Left ventricle myocardium superior (tissue), 1 donor: ENCODE measurements around the gene FOXP4. TPM values are rescaled to one million over a fixed set of nuclear protein-coding genes. Genes with fewer than 3 reads are reported as not detected.
"Not testable (repeated sequence)": the region's sequence is repeated elsewhere in the genome, so short reads cannot be mapped to it uniquely, and the experiment has no call there.

ENCODE experiments used
- ATAC-seq: fragments of 200-7000 bp; cut with Tn5 transposase; one replicate; pipeline ENCODE4 v1.9.1; 2020; ENCODE audit warnings: mild to moderate bottlenecking, moderate library complexity
- DNase-seq: peaks from one replicate; pipeline ENCODE4 v3.0.0-alpha.2; 2020
- intact Hi-C: fragments of 100-400 bp; cut with micrococcal nuclease; formaldehyde crosslinking; loops from one replicate; pipeline ENCODE4 v1.11.0; 2022
- total RNA-seq: library from RNA; stranded (reverse); fragmentation: NEBNext Ultra II Directional; extraction: Animal tissue kit (Norgen Biotek cat#: 25700); gene quantifications from one replicate; pipeline ENCODE4 v1.2.1, GENCODE V29; 2021
- donor health status: DM: no; HTN: yes; CAD: no; lungs with severe emphysema.

Gene FOXP4
- total RNA-seq, 1 donor from 2014 or later: 16.8 TPM

- intact Hi-C loops: no loop called here
- DNase-seq (no peak), ATAC-seq (no peak)
These were observed 60.9 kb downstream of the FOXP4 start for GRCh38 chr6:41607036-41607435.

- DNase-seq (no peak), ATAC-seq (no peak)
- intact Hi-C loops: no loop called here
These were observed 61.6 kb downstream of the FOXP4 start for GRCh38 chr6:41607736-41608135.

GRCh38 chr6:41608443-41609151 lies 62.4 kb downstream of the FOXP4 start:
- no peak for DNase-seq
- intact Hi-C loops: no loop called here
- no peak for ATAC-seq

- intact Hi-C loops: no loop called here
- no peak for DNase-seq
- ATAC-seq: no peak
These were observed 68.5 kb downstream of the FOXP4 start for GRCh38 chr6:41614715-41615114.

- intact Hi-C loops: no loop called here
- no peak for ATAC-seq
- no peak for DNase-seq
These were observed 69.1 kb downstream of the FOXP4 start for GRCh38 chr6:41615311-41615710.

- ATAC-seq (peak; percentile 79), DNase-seq (no peak)
- intact Hi-C loops: no loop called here
These were observed 72.4 kb downstream of the FOXP4 start for GRCh38 chr6:41618598-41618997.

GRCh38 chr6:41619193-41619592 lies 73.0 kb downstream of the FOXP4 start:
- not testable (repeated sequence) for ATAC-seq

GRCh38 chr6:41621367-41621766 lies 75.2 kb downstream of the FOXP4 start:
- ATAC-seq: no peak
- intact Hi-C loops: no loop called here
- no peak for DNase-seq

More at GRCh38 chr6:41619193-41619592, 73.0 kb downstream of the FOXP4 start:
- intact Hi-C loops, DNase-seq: not testable (repeated sequence)

GRCh38 chr6:41621802-41622201 lies 75.6 kb downstream of the FOXP4 start:
- DNase-seq (no peak), ATAC-seq (no peak)
- intact Hi-C loops: no loop called here

GRCh38 chr6:41622206-41622988 lies 76.2 kb downstream of the FOXP4 start:
- ATAC-seq (no peak), DNase-seq (no peak)
- intact Hi-C loops: no loop called here

- DNase-seq (no peak), ATAC-seq (no peak)
- intact Hi-C loops: no loop called here
These were observed 77.1 kb downstream of the FOXP4 start for GRCh38 chr6:41623330-41623729.

- DNase-seq (no peak), ATAC-seq (no peak)
- intact Hi-C loops: no loop called here
These were observed 78.6 kb downstream of the FOXP4 start for GRCh38 chr6:41624621-41625380.

- intact Hi-C loops: no loop called here
- DNase-seq: peak; percentile 73
- ATAC-seq: peak; percentile 94
These were observed 79.3 kb downstream of the FOXP4 start for GRCh38 chr6:41625442-41625841.

- ATAC-seq: no peak
- intact Hi-C loops: no loop called here
- no peak for DNase-seq
These were observed 79.8 kb downstream of the FOXP4 start for GRCh38 chr6:41626022-41626421.

- no peak for ATAC-seq
- DNase-seq: no peak
- intact Hi-C loops: no loop called here
These were observed 80.7 kb downstream of the FOXP4 start for GRCh38 chr6:41626917-41627316.

GRCh38 chr6:41629128-41629527 lies 82.9 kb downstream of the FOXP4 start:
- intact Hi-C loops: no loop called here
- no peak for ATAC-seq
- DNase-seq: no peak

GRCh38 chr6:41630069-41630468 lies 83.9 kb downstream of the FOXP4 start:
- DNase-seq: no peak
- ATAC-seq: no peak
- intact Hi-C loops: no loop called here

GRCh38 chr6:41630946-41631345 lies 84.8 kb downstream of the FOXP4 start:
- intact Hi-C loops: no loop called here
- no peak for DNase-seq
- no peak for ATAC-seq

- ATAC-seq (no peak), DNase-seq (no peak)
- intact Hi-C loops: no loop called here
These were observed 87.0 kb downstream of the FOXP4 start for GRCh38 chr6:41633056-41633634.

GRCh38 chr6:41634657-41635056 lies 88.5 kb downstream of the FOXP4 start:
- no peak for ATAC-seq
- intact Hi-C loops: no loop called here
- DNase-seq: no peak
